RWPE1 (cell line): ENCODE measurements around the gene RNF217.

Experiments
- CTCF ChIA-PET: fragments of 350-600 bp; sonication (Branson Sonifier 250); formaldehyde crosslinking; extraction: SDS; loops from one replicate; lab custom pipeline; 2021; lab: Yijun Ruan, JAX
- POLR2A ChIA-PET: fragments of 400-600 bp; formaldehyde crosslinking; extraction: SDS; loops from one replicate; lab custom pipeline; 2020; ENCODE audit warnings: antibody characterized with exemption; ENCODE audit not compliant: low non-redundant PET; lab: Yijun Ruan, JAX
- DNase-seq: peaks from one replicate; pipeline ENCODE4 v3.0.0; 2012; ENCODE audit warnings: low spot score
- H3K27ac ChIP-seq: fragments of 450-650 bp; 2 replicates; pipeline ENCODE4 v1.5.1; 2017
- CTCF ChIP-seq: fragments of 450-650 bp; conservative IDR thresholded peaks from 2 replicates; pipeline ENCODE4 v1.5.1; 2017; ENCODE audit warnings: low read depth, mild to moderate bottlenecking

The RNF217 gene

GRCh38 chr6:125076482-125076742, 114.2 kb downstream of the RNF217 start:
- ChIA-PET CTCF (no interaction called here), POLR2A (no interaction called here)
- no peak for TF ChIP-seq CTCF
- no peak overlapping the region for H3K27ac ChIP-seq
- no peak for DNase-seq

- TF ChIP-seq CTCF, result no peak
- DNase-seq, result no peak
- POLR2A ChIA-PET, result no interaction called here
- CTCF ChIA-PET, result no interaction called here
- no peak overlapping the region for H3K27ac ChIP-seq
Measured at GRCh38 chr6:125077453-125077852, 115.2 kb downstream of the RNF217 start.

GRCh38 chr6:125078602-125079321, 116.5 kb downstream of the RNF217 start:
- DNase-seq, result no peak
- POLR2A ChIA-PET, result no interaction called here
- no peak overlapping the region for H3K27ac ChIP-seq
- CTCF ChIA-PET, result no interaction called here
- TF ChIP-seq CTCF, result no peak

GRCh38 chr6:125082908-125083683, 120.9 kb downstream of the RNF217 start:
- H3K27ac ChIP-seq, result no peak overlapping the region
- no peak for DNase-seq
- POLR2A ChIA-PET, result no interaction called here
- TF ChIP-seq CTCF, result no peak
- CTCF ChIA-PET, result no interaction called here

GRCh38 chr6:125083684-125083990, 121.4 kb downstream of the RNF217 start:
- DNase-seq, result no peak
- no peak overlapping the region for H3K27ac ChIP-seq
- ChIA-PET CTCF (no interaction called here), POLR2A (no interaction called here)
- no peak for TF ChIP-seq CTCF

GRCh38 chr6:125086716-125087115, 124.5 kb downstream of the RNF217 start:
- TF ChIP-seq CTCF, result no peak
- DNase-seq, result no peak

More at GRCh38 chr6:125086716-125087115, 124.5 kb downstream of the RNF217 start:
- CTCF ChIA-PET, result interaction anchor here (0.7 kb wide), 1 partner anchor 119 kb away, joined by 3 read pairs; no protein-coding TSS in a partner anchor
- no peak overlapping the region for H3K27ac ChIP-seq
- POLR2A ChIA-PET, result no interaction called here
